IPS-11a (cell line): Measurements from ENCODE around the gene HCK.

Experiments used
- H3K4me3 ChIP-seq: one replicate; pipeline ENCODE4 v1.5.1; 2013; ENCODE audit warnings: low read depth, low read length, control low read depth

HCK gene

GRCh38 chr20:32052090-32052777 is at the start of gene HCK:
HCK (plus strand) TSS chr20:32052242.
- H3K4me3 ChIP-seq, result peak within 1 kb of the TSS; percentile 50

GRCh38 chr20:32003325-32003724 is 48.7 kb upstream of the HCK start:
- H3K4me3 ChIP-seq, result no peak overlapping the region

- no peak overlapping the region for H3K4me3 ChIP-seq
These were observed 47.1 kb upstream of the HCK start for GRCh38 chr20:32004963-32005362.

GRCh38 chr20:32006053-32006452 is 46.0 kb upstream of the HCK start:
- no peak overlapping the region for H3K4me3 ChIP-seq

- H3K4me3 ChIP-seq, result no peak overlapping the region
These were observed 44.9 kb upstream of the HCK start for GRCh38 chr20:32006841-32007786.

- no peak overlapping the region for H3K4me3 ChIP-seq
These were observed 44.0 kb upstream of the HCK start for GRCh38 chr20:32007787-32008616.

- no peak overlapping the region for H3K4me3 ChIP-seq
These were observed 42.5 kb upstream of the HCK start for GRCh38 chr20:32009564-32009963.

GRCh38 chr20:32010101-32010500 is 41.9 kb upstream of the HCK start, which contains the start of gene CCM2L:
CCM2L (plus strand) TSS chr20:32010438; CDS start chr20:32010455, 17 bp downstream.
- H3K4me3 ChIP-seq, result no peak within 1 kb of the TSS

- H3K4me3 ChIP-seq, result no peak overlapping the region
These were observed 41.4 kb upstream of the HCK start for GRCh38 chr20:32010666-32011065.

GRCh38 chr20:32012159-32012688 is 39.8 kb upstream of the HCK start:
- H3K4me3 ChIP-seq, result no peak overlapping the region

GRCh38 chr20:32013326-32013725 is 38.7 kb upstream of the HCK start:
- H3K4me3 ChIP-seq, result no peak overlapping the region

GRCh38 chr20:32017711-32018251 is 34.3 kb upstream of the HCK start:
- no peak overlapping the region for H3K4me3 ChIP-seq

GRCh38 chr20:32018269-32019155 is 33.5 kb upstream of the HCK start:
- H3K4me3 ChIP-seq, result peak overlapping the region; percentile 54

- peak overlapping the region; percentile 22 for H3K4me3 ChIP-seq
These were observed 32.9 kb upstream of the HCK start for GRCh38 chr20:32019156-32019510.

- H3K4me3 ChIP-seq, result peak overlapping the region; percentile 22
These were observed 32.2 kb upstream of the HCK start for GRCh38 chr20:32019563-32020463.

- H3K4me3 ChIP-seq, result no peak overlapping the region
These were observed 31.0 kb upstream of the HCK start for GRCh38 chr20:32021091-32021490.

- no peak overlapping the region for H3K4me3 ChIP-seq
These were observed 27.3 kb upstream of the HCK start for GRCh38 chr20:32024683-32025295.

GRCh38 chr20:32027643-32028042 is 24.4 kb upstream of the HCK start:
- H3K4me3 ChIP-seq, result no peak overlapping the region
